GM21723 (cell line): ENCODE results near the gene ACTN4.
"Not testable (repeated sequence)": the region's sequence is repeated elsewhere in the genome, so short reads cannot be mapped to it uniquely, and the experiment has no call there.

Source experiments
- ATAC-seq: cut with Tn5 transposase; IDR thresholded peaks from one replicate; pipeline ENCODE4 v1.9.1; 2021; ENCODE audit warnings: mild to moderate bottlenecking, moderate library complexity; ENCODE audit not compliant: unreplicated experiment

The ACTN4 gene

DNA sequence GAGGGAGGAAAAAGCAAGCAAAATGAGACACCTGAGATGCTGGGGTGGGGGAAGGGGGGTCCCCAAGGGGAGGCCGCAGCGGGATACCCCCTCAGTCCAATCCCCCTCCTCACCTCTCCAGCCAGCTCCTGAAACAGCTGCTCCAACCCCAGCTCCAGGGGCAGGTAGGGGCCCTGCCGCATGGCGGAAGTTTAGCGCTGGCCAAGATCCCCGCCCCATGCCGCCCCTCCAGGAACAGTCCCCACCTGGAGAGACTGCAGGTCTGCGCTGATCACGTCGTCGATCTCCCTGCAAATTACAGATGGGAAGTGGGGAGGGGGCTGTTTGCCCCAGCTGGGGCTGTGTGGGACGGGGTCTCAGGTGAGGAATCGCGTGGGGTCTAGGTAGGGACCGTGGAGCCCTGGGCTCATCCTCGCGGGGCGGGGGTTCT is 87.8 kb downstream of the ACTN4 start:
- no peak for ATAC-seq

DNA sequence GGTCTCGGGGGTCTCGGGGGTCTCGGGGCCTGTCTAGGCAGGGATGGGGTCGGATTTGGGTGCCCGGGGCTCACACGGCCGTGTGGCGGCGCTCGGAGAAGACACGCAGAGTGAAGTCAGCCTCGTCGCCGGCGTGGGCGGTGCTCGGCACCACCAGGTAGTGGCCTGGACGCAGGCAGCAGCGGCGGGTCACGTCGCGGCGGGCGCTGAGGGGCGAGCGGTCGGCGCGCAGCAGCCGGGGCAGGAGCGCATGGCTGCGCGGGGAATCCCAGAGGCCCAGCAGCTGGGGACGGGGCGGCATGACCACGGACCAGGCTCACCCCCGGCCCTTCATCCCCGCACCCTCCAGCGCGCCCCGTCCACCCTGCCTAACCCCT is 88.6 kb downstream of the ACTN4 start:
- ATAC-seq = no peak

DNA sequence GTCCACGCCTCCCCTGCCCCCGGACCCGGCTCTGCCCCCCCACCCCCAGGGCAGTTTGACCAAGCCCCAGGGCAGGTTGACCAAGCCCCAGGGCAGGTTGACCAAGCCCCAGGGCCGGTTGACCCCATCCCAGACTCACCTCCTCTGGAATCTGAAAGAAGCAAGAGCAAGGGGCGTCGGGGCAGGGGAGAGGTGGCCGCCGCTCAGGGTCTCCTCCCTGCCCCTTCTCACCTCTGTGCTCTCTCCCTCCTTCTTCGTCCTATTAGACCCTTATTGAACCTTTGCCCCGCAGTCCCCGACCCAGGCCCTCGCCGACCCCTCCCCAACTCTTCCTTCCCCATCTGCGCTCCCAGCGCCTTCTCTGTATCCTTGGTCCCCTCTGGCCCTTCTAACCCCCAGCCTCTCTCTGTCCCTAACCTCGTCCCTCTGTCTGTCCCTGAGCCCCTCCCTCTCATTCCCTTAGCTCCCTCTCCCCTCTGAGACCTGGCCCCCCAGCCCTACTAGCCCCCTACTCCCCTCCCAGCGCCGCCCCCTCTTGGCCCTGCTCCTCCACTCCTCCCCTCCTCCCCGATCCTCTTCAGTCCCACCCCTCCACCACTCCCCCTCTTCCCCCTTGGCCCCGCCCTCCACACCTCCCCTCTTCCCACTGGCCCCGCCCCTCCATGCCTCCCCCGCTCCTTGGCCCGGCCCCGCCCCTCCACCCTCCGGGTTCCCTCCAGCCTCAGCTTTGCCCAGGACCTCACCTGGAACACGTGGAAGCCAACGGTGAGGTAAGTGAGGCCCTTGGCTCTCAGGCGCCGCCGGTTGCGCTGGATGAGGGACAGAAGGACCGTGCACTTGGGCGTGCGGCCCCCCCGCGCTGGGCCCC is 89.2 kb downstream of the ACTN4 start:
- ATAC-seq = no peak

DNA sequence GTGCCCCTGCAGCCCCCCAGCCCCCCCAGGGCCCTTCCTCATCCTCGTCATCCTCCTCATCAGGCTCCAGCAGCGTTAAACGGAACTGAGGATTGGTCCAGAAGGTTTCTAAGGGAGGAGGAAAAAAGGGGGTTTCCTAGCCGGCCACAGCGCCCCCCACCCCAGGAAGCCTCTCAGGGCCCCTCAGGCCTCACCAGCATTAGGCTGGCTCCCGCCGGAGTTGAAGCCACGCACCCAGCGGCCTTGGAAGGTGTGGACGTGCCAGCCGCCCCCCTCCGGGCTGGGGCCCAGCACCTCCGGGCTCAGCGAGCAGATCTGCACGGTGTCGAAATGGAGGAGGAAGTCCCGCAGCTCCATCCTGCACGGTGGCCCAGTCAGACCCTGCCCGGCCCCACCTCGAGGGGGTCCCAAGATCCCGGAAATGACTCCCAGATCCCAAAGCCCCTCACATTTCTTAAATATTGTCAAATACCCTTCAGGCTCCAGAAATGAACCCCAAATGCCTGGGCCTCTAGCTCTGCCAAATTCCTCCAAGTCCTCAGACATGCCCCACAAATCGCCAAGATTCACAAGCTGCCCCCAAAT is 89.9 kb downstream of the ACTN4 start:
- no peak for ATAC-seq

DNA sequence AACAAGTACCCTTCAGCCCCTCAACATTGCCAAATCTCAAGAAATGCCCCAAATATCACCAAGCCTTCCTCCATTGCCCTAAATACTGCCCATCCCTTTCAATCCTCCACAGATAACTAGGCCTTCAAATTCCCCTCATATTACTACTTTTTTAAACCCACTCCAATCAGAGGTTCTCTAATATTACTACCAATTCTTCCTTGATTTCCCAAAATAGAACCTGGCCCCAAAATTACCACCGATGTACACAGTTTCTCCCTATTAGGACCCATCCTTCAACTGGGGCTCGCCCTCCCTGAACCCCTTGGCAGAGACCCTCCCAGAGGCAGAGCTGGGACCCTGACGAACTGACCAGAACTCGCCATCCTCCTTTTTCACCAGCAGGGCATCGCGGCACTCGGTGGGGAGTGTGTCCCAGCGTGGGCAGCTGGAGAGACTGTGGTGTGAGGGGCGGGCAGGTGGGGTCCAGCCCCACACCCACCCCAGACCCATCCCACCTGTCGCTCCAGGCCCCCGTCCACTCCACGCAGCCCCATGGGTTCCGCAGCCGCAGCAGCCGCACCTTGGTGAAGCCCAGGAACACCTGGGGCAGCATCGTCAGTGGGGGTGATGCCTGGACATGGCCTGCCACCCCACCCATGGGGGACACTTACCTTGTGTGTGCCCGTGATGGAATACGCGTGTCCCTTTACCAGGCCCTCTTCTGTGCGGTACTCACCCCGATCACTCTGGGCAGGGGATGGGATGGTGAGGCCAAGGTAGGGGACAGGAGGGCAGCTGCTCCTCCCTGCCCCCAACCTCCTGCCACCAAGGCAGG is 90.7 kb downstream of the ACTN4 start:
- ATAC-seq = no peak

DNA sequence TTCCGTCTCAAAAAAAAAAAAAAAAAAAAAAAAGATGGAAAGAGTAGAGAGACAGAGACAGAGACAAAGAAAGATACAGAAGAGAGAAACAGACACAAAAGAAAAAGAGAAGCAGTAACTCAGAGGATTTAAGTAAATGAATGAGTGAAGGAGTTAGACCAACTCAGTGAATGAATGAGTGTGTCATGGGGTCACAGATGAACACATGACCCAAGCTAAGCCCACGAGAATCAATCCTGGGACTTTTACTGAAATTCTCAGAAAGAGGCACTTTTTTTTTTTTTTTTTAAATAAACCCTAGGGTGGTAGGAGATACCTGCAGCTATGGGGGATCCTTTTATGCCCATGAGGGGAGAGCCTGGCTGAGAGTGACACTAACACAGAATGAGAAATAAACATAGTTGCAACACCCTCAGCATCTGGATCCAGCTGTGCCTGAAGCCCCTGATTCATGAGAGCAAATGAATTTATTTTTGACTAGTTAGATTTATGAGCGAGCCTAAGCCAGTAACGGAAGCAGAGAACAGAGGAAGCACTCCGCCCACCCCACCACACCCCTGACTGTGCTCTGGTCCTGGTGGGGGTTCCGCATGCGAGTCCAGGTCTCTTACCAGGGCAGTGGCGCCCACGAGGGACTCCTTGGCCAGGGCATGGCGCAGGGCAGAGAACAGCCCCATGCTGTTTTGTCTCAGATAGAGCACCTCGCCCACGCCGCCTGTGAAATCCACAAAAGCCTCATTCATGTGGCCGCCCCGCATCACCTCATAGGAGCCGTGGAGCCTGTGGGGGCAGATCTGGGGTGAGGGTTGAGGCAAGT is 92.2 kb downstream of the ACTN4 start:
- no peak for ATAC-seq

DNA sequence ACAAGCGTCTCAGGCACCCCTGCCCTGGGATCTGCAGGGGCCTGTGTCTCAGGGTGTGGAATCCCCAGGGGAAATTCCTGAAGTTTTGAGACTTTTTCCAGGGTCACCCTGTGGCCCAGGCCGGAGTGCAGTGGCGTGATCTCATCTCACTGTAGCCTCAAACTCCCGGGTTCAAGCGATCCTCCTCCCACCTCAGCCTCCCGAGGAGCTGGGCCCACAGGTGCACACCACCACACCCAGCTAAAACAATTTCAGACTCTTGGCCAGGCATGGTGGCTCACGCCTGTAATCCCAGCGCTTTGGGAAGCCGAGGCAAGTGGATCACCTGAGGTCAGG is 92.8 kb downstream of the ACTN4 start:
- ATAC-seq = no peak

DNA sequence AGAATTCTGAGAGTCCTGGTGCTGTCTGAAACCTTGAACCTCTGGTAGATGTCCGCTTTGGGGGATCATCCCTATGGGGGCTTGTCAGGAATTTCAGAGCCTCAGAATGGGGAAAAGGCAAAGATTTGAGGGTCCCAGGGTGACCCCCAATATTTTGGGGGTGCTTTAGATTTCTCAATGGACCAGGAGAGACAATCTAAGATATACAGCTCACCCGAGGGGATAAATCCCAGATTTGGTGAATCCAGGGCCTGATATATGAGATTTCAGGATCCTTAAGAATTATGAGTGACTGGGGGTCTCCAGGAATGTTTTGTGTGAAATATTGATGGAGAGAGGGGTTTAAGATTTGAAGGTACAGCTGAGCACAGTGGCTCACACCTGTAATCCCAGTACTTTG is 93.5 kb downstream of the ACTN4 start:
- no peak for ATAC-seq

DNA sequence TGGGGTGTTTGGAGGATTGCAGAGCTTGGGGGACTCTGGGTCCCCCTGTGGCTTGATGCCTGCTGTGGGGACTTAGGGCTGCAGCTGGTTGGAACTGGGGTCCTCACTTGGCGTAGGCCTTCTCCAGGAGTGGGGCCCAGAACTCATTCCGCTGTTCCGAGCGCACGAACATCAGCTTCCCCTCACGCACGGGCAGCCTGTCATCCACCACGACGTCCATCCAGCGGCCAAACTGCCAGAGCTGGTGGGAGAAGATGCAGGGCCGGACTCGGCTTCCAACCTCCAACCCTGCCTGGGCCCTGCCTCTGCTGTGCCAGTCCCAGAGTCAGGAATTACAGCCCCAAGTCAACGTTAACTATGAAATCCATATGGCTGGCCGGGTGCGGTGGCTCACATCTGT is 94.2 kb downstream of the ACTN4 start:
- no peak for ATAC-seq

DNA sequence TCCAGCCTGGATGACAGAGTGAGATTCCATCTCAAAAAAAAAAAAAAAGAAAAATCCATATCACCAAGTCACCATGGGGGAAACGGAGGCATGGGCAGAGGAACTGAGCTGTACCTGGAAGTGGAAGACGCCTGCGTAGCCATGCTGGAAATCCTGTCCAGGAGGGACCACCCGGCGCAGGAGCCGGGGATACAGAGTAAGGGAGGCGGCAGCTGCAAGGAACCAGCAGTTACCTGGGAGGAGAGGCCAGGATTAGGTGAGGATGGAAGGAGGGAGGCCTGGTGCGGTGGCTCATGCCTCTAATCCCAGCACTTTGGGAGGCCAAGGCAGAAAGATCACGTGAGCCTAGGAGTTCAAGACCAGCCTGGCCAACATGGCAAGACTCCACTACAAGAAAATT is 94.8 kb downstream of the ACTN4 start:
- ATAC-seq = no peak

DNA sequence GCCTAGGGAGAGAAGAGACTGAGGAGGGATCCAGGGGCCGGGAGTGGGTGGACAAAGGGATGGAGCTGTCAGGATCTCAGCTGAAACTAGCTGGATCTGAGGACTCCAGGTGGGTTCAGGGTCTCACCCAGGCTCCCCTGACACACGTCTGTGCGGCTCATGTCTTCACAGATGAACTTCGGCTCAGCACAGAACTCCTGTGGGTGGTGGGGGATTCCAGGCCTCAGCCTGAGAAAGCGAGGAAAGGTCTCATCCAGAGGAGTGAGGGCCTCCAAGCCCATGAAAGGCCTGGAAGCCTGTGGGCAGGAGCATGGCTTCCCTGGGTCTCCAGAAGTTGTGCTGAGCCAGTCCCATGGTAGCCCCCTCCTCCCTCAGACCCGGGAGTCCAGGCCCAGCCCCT is 95.5 kb downstream of the ACTN4 start:
- no peak for ATAC-seq

DNA sequence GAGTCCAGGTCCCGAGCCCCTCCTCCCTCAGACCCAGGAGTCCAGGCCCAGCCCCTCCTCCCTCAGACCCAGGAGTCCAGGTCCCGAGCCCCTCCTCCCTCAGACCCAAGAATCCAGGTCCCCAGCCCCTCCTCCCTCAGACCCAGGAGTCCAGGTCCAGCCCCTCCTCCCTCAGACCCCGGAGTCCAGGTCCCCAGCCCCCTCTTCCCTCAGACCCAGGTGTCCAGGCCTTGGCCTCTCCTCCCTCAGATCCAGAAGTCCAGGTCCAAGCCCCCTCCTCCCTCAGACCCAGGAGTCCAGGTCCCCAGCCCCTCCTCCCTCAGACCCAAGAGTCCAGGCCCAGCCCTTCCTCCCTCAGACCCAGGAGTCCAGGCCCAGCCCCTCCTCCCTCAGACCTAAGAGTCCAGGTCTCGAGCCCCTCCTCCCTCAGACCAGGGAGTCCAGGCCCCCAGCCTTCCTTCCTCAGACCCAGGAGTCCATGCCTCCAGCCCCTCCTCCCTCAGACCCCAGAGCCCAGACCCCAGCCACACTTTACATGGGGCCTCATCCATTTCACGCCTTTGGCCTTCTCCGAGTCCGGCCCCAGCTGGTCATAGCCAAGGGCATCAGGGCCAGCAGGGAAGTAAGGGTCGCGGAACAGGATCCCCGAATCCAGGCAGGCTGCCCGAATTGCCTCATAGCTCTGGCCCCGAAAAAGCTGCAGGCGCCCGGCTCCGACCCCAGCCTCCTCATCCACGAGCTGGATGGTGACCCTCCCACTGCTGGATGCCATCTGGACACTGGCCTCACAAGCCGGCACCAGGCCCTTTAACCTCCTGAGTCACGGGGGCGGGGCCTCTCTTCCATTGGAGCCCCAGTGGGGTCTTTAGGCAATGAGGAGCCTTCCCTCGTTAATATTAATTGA is 96.2 kb downstream of the ACTN4 start:
- ATAC-seq = no peak

DNA sequence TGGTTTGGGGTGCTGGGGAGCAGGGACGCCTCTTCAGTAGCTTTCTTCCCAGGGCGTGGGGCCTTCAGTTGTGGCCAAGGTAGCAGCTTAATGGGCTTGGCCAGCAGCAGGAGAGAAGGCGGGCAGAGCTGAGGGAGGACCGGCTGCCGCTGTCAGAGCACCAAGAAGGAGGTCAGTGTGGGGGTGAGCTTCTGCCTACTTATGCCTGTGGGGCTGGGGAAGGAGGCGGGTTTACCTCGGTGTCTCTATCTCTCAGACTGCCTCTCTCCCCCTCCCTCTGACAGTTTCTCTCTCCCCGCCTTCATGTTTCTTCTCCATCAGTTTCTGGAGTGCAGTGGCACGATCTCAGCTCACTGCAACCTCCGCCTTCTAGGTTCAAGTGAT is 96.8 kb downstream of the ACTN4 start, which contains the start of gene CAPN12:
CAPN12 (minus strand) TSS at position 177 of the 384 bp plus-strand sequence. CDS start 309 bp downstream, outside the sequence.
- no peak for ATAC-seq

DNA sequence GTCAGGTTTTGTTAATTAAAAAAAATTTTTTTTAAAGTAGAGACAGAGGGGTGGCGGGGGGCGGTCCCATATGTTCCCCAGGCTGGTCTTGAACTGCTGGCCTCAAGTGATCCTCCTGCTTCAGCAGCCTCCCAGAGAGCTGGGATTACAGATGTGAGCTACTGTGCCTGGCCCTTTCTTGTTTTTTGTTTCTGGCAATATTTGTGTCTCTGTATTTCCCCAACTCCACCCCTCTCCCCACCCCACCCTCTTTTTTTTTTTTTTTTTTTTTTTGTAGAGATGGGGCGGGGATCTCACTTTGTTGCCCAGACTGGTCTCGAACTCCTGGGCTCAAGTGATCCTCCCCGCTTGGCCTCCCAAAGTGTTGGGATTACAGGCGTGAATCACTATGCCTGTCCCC is 97.4 kb downstream of the ACTN4 start:
- ATAC-seq = no peak

DNA sequence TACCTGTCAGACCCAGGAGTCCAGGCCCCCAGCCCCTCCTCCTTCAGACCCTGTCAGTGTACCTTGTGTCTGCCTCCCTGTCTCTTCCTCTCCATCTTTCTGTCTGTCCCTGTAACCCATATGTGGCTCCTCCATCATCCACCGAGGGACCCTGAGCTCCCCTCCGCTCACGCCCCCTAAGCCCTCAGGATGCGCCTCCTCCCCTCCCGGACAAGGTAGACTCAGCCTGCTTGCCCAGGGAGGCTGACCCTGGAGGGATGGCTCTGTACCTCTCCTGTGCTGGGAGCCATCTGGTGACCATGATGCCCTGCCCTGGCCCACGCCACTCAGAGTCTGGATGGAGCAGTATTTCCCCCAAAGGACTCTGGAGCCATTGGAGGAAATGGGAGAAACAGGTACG is 97.9 kb downstream of the ACTN4 start:
- ATAC-seq = no peak

DNA sequence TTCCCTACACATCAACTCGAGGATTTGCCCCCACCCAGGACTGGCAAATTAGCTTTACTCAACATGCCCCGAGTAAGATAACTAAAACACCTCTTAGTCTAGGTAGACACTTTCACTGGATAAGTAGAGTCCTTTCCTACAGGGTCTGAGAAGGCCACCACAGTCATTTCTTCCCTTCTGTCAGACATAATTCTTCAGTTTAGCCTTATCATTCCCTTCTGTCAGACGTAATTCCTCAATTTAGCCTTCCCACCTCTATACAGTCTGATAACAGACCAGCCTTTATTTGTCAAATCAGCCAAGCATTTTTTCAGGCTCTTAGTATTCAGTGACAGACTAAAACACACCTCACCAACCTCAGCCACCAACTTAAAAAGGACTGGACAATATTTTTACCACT is 106.3 kb downstream of the ACTN4 start:
- not testable (repeated sequence) for ATAC-seq

DNA sequence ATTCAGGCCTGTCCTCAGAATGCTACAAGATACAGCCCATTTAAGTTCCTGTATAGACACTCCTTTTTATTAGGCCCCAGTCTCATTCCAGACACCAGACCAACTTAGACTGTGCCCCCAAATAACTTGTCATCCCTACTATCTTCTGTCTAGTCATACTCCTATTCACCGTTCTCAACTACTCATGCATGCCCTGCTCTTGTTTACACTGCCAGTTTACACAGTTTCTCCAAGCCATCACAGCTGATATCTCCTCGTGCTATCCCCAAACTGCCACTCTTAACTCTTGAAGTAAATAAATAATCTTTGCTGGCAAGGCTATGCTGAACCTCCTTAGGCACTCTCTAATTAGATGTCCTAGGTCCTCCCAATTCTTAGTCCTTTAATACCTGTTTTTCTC is 106.7 kb downstream of the ACTN4 start:
- ATAC-seq = not testable (repeated sequence)

DNA sequence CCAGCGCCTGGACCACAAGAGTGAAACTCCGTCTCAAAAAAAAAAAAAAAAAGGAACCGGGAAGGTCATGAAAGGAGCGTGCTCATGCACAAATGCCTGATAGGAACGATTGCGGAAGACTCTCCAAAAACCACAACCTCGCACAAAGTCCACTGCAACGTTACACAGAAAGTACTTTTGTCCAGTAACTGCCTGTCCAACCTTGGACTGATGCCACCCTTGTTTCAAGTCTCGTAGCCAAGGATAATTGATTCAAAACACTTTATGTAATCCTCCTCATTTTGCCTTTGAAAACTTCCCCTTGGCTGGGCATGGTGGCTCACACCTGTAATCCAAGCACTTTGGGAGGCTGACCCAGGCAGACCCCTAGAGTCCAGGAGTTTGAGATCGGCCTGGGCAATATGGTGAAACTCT is 112.1 kb downstream of the ACTN4 start:
- ATAC-seq = no peak

DNA sequence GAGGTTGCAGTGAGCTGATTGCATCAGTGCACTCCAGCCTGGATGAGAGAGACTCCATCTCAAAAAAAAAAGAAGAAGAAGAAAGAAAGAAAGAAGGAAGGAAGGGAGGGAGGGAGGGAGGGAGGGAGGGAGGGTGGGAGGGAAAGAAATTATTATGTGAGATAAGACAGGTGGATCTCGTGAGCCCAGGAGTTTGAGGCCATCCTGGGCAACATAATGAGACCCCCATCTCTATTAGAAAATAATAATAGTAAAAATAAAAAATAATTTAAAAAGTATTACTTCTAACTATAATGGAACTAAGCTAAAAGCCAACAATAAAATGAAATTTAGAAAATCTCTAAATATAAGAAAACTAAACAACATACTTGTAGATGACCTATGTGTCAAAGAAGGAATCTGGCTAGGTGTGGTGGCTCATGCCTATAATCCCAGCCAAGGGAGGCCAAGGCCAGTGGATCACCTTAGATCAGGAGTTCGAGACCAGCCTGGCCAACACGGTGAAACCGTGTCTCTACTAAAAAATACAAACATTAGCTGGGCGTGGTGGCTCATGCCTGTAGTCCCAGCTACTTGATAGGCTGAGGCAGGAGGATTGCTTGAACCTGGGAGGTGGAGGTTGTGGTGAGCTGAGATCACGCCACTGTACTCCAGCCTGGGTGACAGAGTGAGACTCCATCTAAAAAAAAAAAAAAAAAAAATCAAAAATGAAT is 113.5 kb downstream of the ACTN4 start:
- ATAC-seq = not testable (repeated sequence)
